SK-N-SH (cell line): ENCODE measurements around the gene OR6C4. TPM values are rescaled to one million over a fixed set of nuclear protein-coding genes. Genes with fewer than 3 reads are reported as not detected.
"Not testable (repeated sequence)": the region's sequence is repeated elsewhere in the genome, so short reads cannot be mapped to it uniquely, and the experiment has no call there.

Experiments used
- CTCF ChIA-PET: fragments of 300-600, 350-600 bp; formaldehyde crosslinking; extraction: SDS; loops from one replicate; lab custom pipeline; 2021; lab: Yijun Ruan, JAX
- POLR2A ChIA-PET: fragments of 350-600 bp; sonication (Branson Sonifier 250); formaldehyde crosslinking; extraction: SDS; loops from one replicate; lab custom pipeline; 2020; ENCODE audit warnings: antibody characterized with exemption, inconsistent platforms; lab: Yijun Ruan, JAX
- DNase-seq: peaks from one replicate; pipeline ENCODE4 v3.0.0; 2012
- H2AFZ ChIP-seq: fragments of 200-600 bp; sonication (generic); 2 replicates; pipeline ENCODE4 v1.8.1; 2016; ENCODE audit warnings: antibody characterized with exemption, mild to moderate bottlenecking, low read depth
- H3F3A ChIP-seq: fragments of 200-600 bp; sonication (generic); replicated peaks from 2 replicates; pipeline ENCODE3; 2016; ENCODE audit warnings: antibody characterized with exemption, mild to moderate bottlenecking; ENCODE audit not compliant: insufficient read depth
- H3K27ac ChIP-seq, 2 experiments: fragments of 200-500 bp in 1 of 2; fragments of 200-600 bp in 1 of 2; sonication (Bioruptor generic) in 1 of 2; sonication (generic), shearing (Covaris generic) in 1 of 2; 2 replicates each; pipeline versions ENCODE4 v1.5.1 to v1.6.1; 2014 to 2016; ENCODE audit warnings: low read depth in 2 of 2, inconsistent platforms in 1 of 2, low read length in 1 of 2, mild to moderate bottlenecking in 1 of 2, mixed read lengths in 1 of 2
- H3K27me3 ChIP-seq: fragments of 200-600 bp; sonication (generic), shearing (Covaris generic); 2 replicates; pipeline ENCODE4 v1.6.1; 2016; ENCODE audit warnings: mixed run types; ENCODE audit not compliant: insufficient read depth
- H3K36me3 ChIP-seq, 2 experiments: fragments of 200-500 bp in 1 of 2; fragments of 200-600 bp in 1 of 2; sonication (Bioruptor generic) in 1 of 2; sonication (generic) in 1 of 2; replicated peaks in 1 of 2; 2 replicates each; pipeline versions ENCODE3 to v1.5.1; 2014 to 2016; ENCODE audit warnings: low read length in 1 of 2, mild to moderate bottlenecking in 1 of 2; ENCODE audit not compliant: insufficient read depth in 2 of 2, control insufficient read depth in 1 of 2
- H3K4me1 ChIP-seq, 2 experiments: fragments of 200-500 bp in 1 of 2; fragments of 200-600 bp in 1 of 2; sonication (Bioruptor generic) in 1 of 2; sonication (generic), shearing (Covaris generic) in 1 of 2; 2 replicates each; pipeline versions ENCODE4 v1.5.1 to v1.6.1; 2014 to 2016; ENCODE audit warnings: low read depth in 1 of 2, low read length in 1 of 2, mixed run types in 1 of 2; ENCODE audit not compliant: insufficient read depth in 2 of 2, control insufficient read depth in 1 of 2
- H3K4me2 ChIP-seq: fragments of 200-600 bp; sonication (generic), shearing (Covaris generic); 2 replicates; pipeline ENCODE4 v1.6.1; 2017; ENCODE audit warnings: mixed run types
- H3K4me3 ChIP-seq, 2 experiments: fragments of 200-500 bp in 1 of 2; fragments of 200-600 bp in 1 of 2; sonication (Bioruptor generic) in 1 of 2; sonication (generic), shearing (Covaris generic) in 1 of 2; 2 replicates each; pipeline versions ENCODE4 v1.5.1 to v1.8.1; 2014 to 2016; ENCODE audit warnings: low read depth in 2 of 2, inconsistent platforms in 1 of 2, low read length in 1 of 2, mild to moderate bottlenecking in 1 of 2, mixed read lengths in 1 of 2, moderate library complexity in 1 of 2
- H3K79me2 ChIP-seq: fragments of 200-600 bp; sonication (generic); 2 replicates; pipeline ENCODE4 v1.8.1; 2017; ENCODE audit warnings: mild to moderate bottlenecking; ENCODE audit not compliant: insufficient read depth
- H3K9ac ChIP-seq: fragments of 200-600 bp; sonication (generic); 2 replicates; pipeline ENCODE4 v1.6.1; 2017; ENCODE audit warnings: mixed run types
- H3K9me2 ChIP-seq: fragments of 200-600 bp; sonication (generic); 2 replicates; pipeline ENCODE4 v1.6.1; 2017; ENCODE audit warnings: mixed run types
- H3K9me3 ChIP-seq: fragments of 200-600 bp; sonication (generic); 2 replicates; pipeline ENCODE4 v1.6.1; 2017; ENCODE audit warnings: mixed run types, mild to moderate bottlenecking, moderate library complexity
- H4K20me1 ChIP-seq: fragments of 200-600 bp; sonication (generic); 2 replicates; pipeline ENCODE4 v1.6.1; 2017; ENCODE audit warnings: mild to moderate bottlenecking, mixed run types; ENCODE audit not compliant: insufficient read depth
- CHD2 ChIP-seq: fragments of 150-350 bp; IDR thresholded peaks from 2 replicates; pipeline ENCODE4 v1.6.1; 2018; ENCODE audit warnings: low read length; ENCODE audit not compliant: partially characterized antibody
- ELF1 ChIP-seq: IDR thresholded peaks from 2 replicates; pipeline ENCODE4 v1.4.0; 2012
- EP300 ChIP-seq, 2 experiments: IDR thresholded peaks; 2 replicates each; pipeline versions ENCODE4 v1.4.0 to v1.6.1; 2012; ENCODE audit warnings: borderline replicate concordance in 1 of 2, low read depth in 1 of 2, low read length in 1 of 2
- FOSL2 ChIP-seq: IDR thresholded peaks from 2 replicates; pipeline ENCODE4 v1.4.0; 2012; ENCODE audit warnings: low read depth, mild to moderate bottlenecking, moderate library complexity, borderline replicate concordance
- FOXJ3 ChIP-seq: sonication (generic); formaldehyde crosslinking; IDR thresholded peaks from 2 replicates; pipeline ENCODE4 v1.5.1; 2020; ENCODE audit warnings: mild to moderate bottlenecking, missing genetic modification reagents
- IRF3 ChIP-seq: fragments of 150-350 bp; IDR thresholded peaks from 2 replicates; pipeline ENCODE4 v1.6.1; 2016; ENCODE audit warnings: mild to moderate bottlenecking, low read depth, low read length
- MXI1 ChIP-seq: IDR thresholded peaks from 2 replicates; pipeline ENCODE4 v1.6.1; 2012; ENCODE audit warnings: mild to moderate bottlenecking, low read depth, low read length, improper control_type of control experiment
- NRF1 ChIP-seq: IDR thresholded peaks from 2 replicates; pipeline ENCODE4 v1.6.1; 2012; ENCODE audit warnings: low read depth, mild to moderate bottlenecking, low read length
- PBX3 ChIP-seq: IDR thresholded peaks from 2 replicates; pipeline ENCODE4; 2012
- RCOR1 ChIP-seq: fragments of 150-350 bp; IDR thresholded peaks from 2 replicates; pipeline ENCODE4 v1.6.1; 2017; ENCODE audit warnings: antibody characterized with exemption, low read length
- RFX5 ChIP-seq: IDR thresholded peaks from 2 replicates; pipeline ENCODE4 v1.6.1; 2012; ENCODE audit warnings: mild to moderate bottlenecking, improper control_type of control experiment, low read length
- RXRA ChIP-seq: IDR thresholded peaks from 2 replicates; pipeline ENCODE4 v1.4.0; 2012; ENCODE audit warnings: low read depth, mild to moderate bottlenecking, borderline replicate concordance
- TAF1 ChIP-seq: IDR thresholded peaks from 2 replicates; pipeline ENCODE4 v1.6.1; 2012; ENCODE audit warnings: low read depth, mild to moderate bottlenecking, low read length, moderate library complexity, borderline replicate concordance
- TCF12 ChIP-seq: IDR thresholded peaks from 2 replicates; pipeline ENCODE4 v1.4.0; 2012
- TEAD4 ChIP-seq: IDR thresholded peaks from 2 replicates; pipeline ENCODE4 v1.4.0; 2012; ENCODE audit warnings: mild to moderate bottlenecking, borderline replicate concordance; ENCODE audit not compliant: insufficient read depth
- WGBS: methylation state at CpG from one replicate; pipeline ENCODE4 v1.1.6; 2017; ENCODE audit warnings: low lambda C conversion rate; 5-methylcytosine and 5-hydroxymethylcytosine counted together
- polyA plus RNA-seq, 3 experiments: library from polyadenylated mRNA; depleted of rRNA; stranded (reverse); fragments of >200 nt; gene quantifications; 2 replicates each; pipeline ENCODE4 v1.2.3, GENCODE V29; 2012
- TF ChIP-seq, protein P1 (sequence below): IDR thresholded peaks from 2 replicates; pipeline ENCODE4 v1.4.0; 2012; ENCODE audit warnings: low read depth, borderline replicate concordance
- TF ChIP-seq, protein P2 (sequence below): fragments of 200-600 bp; sonication (generic); IDR thresholded peaks from 2 replicates; pipeline ENCODE4 v1.6.1; 2017; ENCODE audit warnings: antibody characterized with exemption, mild to moderate bottlenecking, moderate library complexity

The OR6C4 gene
- polyA plus RNA-seq, 1 of the 3 experiments (the other 2 are of a cell fraction): not detected

- H3F3A ChIP-seq: no peaks in the 10 kb centered on the region
- no peaks in the 10 kb centered on the region for H3K79me2 ChIP-seq
- no peaks in the 10 kb centered on the region for H3K9me2 ChIP-seq
- no peak overlapping the region for H3K9ac ChIP-seq
- H3K4me1 ChIP-seq: no peaks in the 10 kb centered on the region
- no peaks in the 10 kb centered on the region for H4K20me1 ChIP-seq
- DNase-seq: no peak
- H3K27me3 ChIP-seq: no peaks in the 10 kb centered on the region
- no peak for TF ChIP-seq IRF3
- TF ChIP-seq, protein P1, sequence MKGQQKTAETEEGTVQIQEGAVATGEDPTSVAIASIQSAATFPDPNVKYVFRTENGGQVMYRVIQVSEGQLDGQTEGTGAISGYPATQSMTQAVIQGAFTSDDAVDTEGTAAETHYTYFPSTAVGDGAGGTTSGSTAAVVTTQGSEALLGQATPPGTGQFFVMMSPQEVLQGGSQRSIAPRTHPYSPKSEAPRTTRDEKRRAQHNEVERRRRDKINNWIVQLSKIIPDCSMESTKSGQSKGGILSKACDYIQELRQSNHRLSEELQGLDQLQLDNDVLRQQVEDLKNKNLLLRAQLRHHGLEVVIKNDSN: no peak
- TF ChIP-seq PBX3: no peak
- TF ChIP-seq ELF1: no peak
- no peak for TF ChIP-seq MXI1
- TF ChIP-seq RCOR1: no peak
- TF ChIP-seq EP300 (IDR thresholded peaks at IDR 0.05; ENCODE audit: borderline replicate concordance in 1 of 2, low read depth in 1 of 2, low read length in 1 of 2): no peak
- no peak for TF ChIP-seq TCF12
- TF ChIP-seq RFX5: no peak
- H3K4me2 ChIP-seq: no peak overlapping the region
- H3K27ac ChIP-seq: no peak overlapping the region
- H2AFZ ChIP-seq: no peak overlapping the region
- no peak overlapping the region for H3K4me3 ChIP-seq
- ChIA-PET POLR2A (no interaction called here), CTCF (no interaction called here)
- H3K36me3 ChIP-seq: no peaks in the 10 kb centered on the region
- no peaks in the 10 kb centered on the region for H3K9me3 ChIP-seq
Measured at GRCh38 chr12:55516391-55516790, 33.0 kb upstream of the OR6C4 start.

GRCh38 chr12:55548235-55548634 lies 1.2 kb upstream of the OR6C4 start:
- POLR2A ChIA-PET, DNase-seq, H3K4me2 ChIP-seq, H3F3A ChIP-seq, H3K4me1 ChIP-seq, H3K27ac ChIP-seq, H3K9ac ChIP-seq, H3K4me3 ChIP-seq, H3K9me2 ChIP-seq, CTCF ChIA-PET, H4K20me1 ChIP-seq, H3K36me3 ChIP-seq, H2AFZ ChIP-seq, H3K9me3 ChIP-seq, H3K79me2 ChIP-seq, H3K27me3 ChIP-seq: not testable (repeated sequence)
- whole genome bisulfite sequencing: 5% methylated on average over 2 of the region's 2 CpGs

DNA sequence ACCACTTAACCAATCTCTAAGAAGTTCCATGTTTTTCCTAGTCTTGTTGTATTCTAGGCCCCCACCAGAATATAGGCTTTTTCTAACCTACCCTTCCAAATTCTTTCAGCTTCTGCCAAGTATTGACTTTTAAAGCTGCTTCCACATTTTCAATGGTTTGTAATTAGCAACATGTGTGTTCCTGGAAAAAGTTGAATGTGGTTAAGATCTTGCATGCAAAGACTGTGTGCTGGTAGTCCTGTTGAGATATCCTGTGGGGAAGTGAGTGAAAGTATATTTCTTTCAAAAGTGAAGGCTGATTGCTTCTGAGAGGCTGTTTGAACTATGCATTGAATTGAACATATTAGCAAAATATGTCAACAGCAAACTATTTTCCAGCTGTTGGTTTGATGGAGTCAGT lies 646 bp upstream of the OR6C4 start:
- no peak overlapping the region for H2AFZ ChIP-seq
- no peaks in the 10 kb centered on the region for H3K27me3 ChIP-seq
- no peak overlapping the region for H3K4me3 ChIP-seq
- no peak overlapping the region for H3K27ac ChIP-seq
- H3K9me3 ChIP-seq: no peaks in the 10 kb centered on the region
- H3K4me2 ChIP-seq: no peak overlapping the region
- no peaks in the 10 kb centered on the region for H3F3A ChIP-seq
- H4K20me1 ChIP-seq: no peaks in the 10 kb centered on the region
- H3K36me3 ChIP-seq: no peaks in the 10 kb centered on the region
- ChIA-PET POLR2A (no interaction called here), CTCF (no interaction called here)
- H3K9ac ChIP-seq: no peak overlapping the region
- no peaks in the 10 kb centered on the region for H3K4me1 ChIP-seq
- no peaks in the 10 kb centered on the region for H3K9me2 ChIP-seq
- no peaks in the 10 kb centered on the region for H3K79me2 ChIP-seq
- DNase-seq: no peak
- TF ChIP-seq, protein P2, sequence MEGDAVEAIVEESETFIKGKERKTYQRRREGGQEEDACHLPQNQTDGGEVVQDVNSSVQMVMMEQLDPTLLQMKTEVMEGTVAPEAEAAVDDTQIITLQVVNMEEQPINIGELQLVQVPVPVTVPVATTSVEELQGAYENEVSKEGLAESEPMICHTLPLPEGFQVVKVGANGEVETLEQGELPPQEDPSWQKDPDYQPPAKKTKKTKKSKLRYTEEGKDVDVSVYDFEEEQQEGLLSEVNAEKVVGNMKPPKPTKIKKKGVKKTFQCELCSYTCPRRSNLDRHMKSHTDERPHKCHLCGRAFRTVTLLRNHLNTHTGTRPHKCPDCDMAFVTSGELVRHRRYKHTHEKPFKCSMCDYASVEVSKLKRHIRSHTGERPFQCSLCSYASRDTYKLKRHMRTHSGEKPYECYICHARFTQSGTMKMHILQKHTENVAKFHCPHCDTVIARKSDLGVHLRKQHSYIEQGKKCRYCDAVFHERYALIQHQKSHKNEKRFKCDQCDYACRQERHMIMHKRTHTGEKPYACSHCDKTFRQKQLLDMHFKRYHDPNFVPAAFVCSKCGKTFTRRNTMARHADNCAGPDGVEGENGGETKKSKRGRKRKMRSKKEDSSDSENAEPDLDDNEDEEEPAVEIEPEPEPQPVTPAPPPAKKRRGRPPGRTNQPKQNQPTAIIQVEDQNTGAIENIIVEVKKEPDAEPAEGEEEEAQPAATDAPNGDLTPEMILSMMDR: no peak
- TF ChIP-seq FOSL2: no peak
- TF ChIP-seq RXRA: no peak
- TF ChIP-seq EP300 (IDR thresholded peaks at IDR 0.05; ENCODE audit: borderline replicate concordance in 1 of 2, low read depth in 1 of 2, low read length in 1 of 2): no peak
- no peak for TF ChIP-seq RCOR1
- no peak for TF ChIP-seq TAF1
- TF ChIP-seq FOXJ3 (CRISPR knock-in tag): no peak
- no peak for TF ChIP-seq ELF1
- TF ChIP-seq NRF1: no peak
- TF ChIP-seq, protein P1: no peak
- no peak for TF ChIP-seq TEAD4
- TF ChIP-seq CHD2: no peak
